HCT116 (cell line): ENCODE measurements around the gene IREB2.
"Not testable (repeated sequence)": the region's sequence is repeated elsewhere in the genome, so short reads cannot be mapped to it uniquely, and the experiment has no call there.

Experiments
- EZH2 ChIP-seq: fragments of 200-600 bp; sonication (generic); IDR thresholded peaks from 2 replicates; pipeline ENCODE4 v1.6.1; 2017; ENCODE audit warnings: antibody characterized with exemption, mixed run types
- EZH2phosphoT487 ChIP-seq: fragments of 200-600 bp; IDR thresholded peaks from 2 replicates; pipeline ENCODE4 v1.6.1; 2018; ENCODE audit warnings: antibody characterized with exemption, borderline replicate concordance
- JUND ChIP-seq: IDR thresholded peaks from 2 replicates; pipeline ENCODE4 v1.6.1; 2012
- POLR2A ChIP-seq: IDR thresholded peaks from 2 replicates; pipeline ENCODE4 v1.7.0; 2011; ENCODE audit warnings: borderline replicate concordance; ENCODE audit not compliant: insufficient read depth, insufficient read length; ENCODE audit errors: extremely low read depth
- RAD21 ChIP-seq: IDR thresholded peaks from 2 replicates; pipeline ENCODE4 v1.6.1; 2012; ENCODE audit warnings: low read depth, mild to moderate bottlenecking
- ZNF274 ChIP-seq: fragments of 200-500 bp; sonication (Bioruptor generic); IDR thresholded peaks from 2 replicates; pipeline ENCODE4 v1.6.1; 2014; ENCODE audit warnings: mild to moderate bottlenecking, low read depth, low read length, inconsistent platforms
- TF ChIP-seq, protein P1 (sequence below), 3 experiments: fragments of 200-600 bp in 1 of 3; sonication (generic) in 1 of 3; IDR thresholded peaks in 2 of 3; conservative IDR thresholded peaks in 1 of 3; 2 replicates each; pipeline ENCODE4 v1.5.1; 2012 to 2017; ENCODE audit warnings: low read depth in 2 of 3, low read length in 2 of 3, antibody characterized with exemption in 1 of 3, borderline replicate concordance in 1 of 3, control low read depth in 1 of 3, mild to moderate bottlenecking in 1 of 3, mixed read lengths in 1 of 3, mixed run types in 1 of 3, moderate library complexity in 1 of 3; ENCODE audit not compliant: insufficient read depth in 1 of 3

DNA sequence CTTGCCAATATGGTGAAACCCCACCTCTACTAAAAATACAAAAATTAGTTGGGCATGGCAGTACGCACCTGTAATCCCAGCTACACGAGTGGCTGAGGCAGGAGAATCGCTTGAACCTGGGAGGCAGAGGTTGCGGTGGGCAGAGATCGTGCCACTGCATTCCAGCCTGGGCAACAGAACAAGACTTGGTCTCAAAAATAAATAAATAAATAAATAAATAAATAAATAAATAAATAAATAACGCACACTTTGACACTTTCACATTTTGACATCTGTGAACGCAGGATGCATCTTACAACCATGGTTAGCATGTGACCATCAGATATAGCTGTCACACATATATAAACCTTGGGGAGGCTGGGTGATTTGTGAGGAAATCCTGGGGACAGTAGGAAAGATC, 33.2 kb upstream of the IREB2 start:
- TF ChIP-seq, protein P1, sequence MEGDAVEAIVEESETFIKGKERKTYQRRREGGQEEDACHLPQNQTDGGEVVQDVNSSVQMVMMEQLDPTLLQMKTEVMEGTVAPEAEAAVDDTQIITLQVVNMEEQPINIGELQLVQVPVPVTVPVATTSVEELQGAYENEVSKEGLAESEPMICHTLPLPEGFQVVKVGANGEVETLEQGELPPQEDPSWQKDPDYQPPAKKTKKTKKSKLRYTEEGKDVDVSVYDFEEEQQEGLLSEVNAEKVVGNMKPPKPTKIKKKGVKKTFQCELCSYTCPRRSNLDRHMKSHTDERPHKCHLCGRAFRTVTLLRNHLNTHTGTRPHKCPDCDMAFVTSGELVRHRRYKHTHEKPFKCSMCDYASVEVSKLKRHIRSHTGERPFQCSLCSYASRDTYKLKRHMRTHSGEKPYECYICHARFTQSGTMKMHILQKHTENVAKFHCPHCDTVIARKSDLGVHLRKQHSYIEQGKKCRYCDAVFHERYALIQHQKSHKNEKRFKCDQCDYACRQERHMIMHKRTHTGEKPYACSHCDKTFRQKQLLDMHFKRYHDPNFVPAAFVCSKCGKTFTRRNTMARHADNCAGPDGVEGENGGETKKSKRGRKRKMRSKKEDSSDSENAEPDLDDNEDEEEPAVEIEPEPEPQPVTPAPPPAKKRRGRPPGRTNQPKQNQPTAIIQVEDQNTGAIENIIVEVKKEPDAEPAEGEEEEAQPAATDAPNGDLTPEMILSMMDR (IDR thresholded peaks at IDR 0.05 in 2 of 3, conservative IDR thresholded peaks at IDR 0.05 in 1 of 3; ENCODE audit: borderline replicate concordance in 1 of 3, insufficient read depth in 1 of 3, low read depth in 2 of 3, low read length in 2 of 3), result not testable (repeated sequence)
- not testable (repeated sequence) for TF ChIP-seq EZH2phosphoT487, ZNF274, POLR2A, RAD21, JUND, EZH2
